AG04449 (cell line): ENCODE data around the gene FOXP1.

ENCODE experiments used
- CTCF ChIA-PET: fragments of 350-600 bp; formaldehyde crosslinking; extraction: SDS; loops from one replicate; lab custom pipeline; 2021; ENCODE audit warnings: antibody characterized with exemption; lab: Yijun Ruan, JAX
- POLR2A ChIA-PET: fragments of 400-600, 350-600 bp; formaldehyde crosslinking; extraction: SDS; loops from one replicate; lab custom pipeline; 2020; ENCODE audit warnings: antibody characterized with exemption, inconsistent platforms; lab: Yijun Ruan, JAX
- DNase-seq: peaks from one replicate; pipeline ENCODE4 v3.0.0-alpha.2; 2010; ENCODE audit warnings: low read depth, low spot score
- H3K4me3 ChIP-seq: 2 replicates; pipeline ENCODE4 v1.5.1; 2011; ENCODE audit warnings: low read depth, mild to moderate bottlenecking, control low read depth, low read length
- TF ChIP-seq, protein P1 (sequence below): IDR thresholded peaks from one replicate; pipeline ENCODE4 v1.5.1; 2011; ENCODE audit warnings: mild to moderate bottlenecking, moderate library complexity, low read length, control low read depth, inconsistent platforms; ENCODE audit not compliant: insufficient read depth; ENCODE audit errors: missing control alignments

The FOXP1 gene

DNA sequence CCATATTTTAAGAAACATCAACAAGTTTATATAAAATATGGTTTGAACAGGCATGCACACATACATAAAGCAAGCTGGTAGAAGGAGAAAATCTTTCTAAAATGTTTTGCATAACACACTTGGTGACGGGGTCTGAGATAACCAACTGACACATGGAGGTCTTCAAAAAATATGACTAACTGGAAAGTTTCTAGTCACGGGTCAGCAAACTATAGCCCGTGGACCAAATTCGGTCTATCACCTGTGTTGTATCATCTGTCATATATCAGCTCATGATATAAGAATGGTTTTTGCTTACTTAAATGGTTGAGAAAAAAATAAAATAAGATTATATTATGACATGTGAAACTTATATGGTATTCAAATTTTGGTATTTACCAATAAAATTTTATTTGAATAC, 465.1 kb downstream of the FOXP1 start:
- POLR2A ChIA-PET: interaction anchor here (0.6 kb wide), 1 partner anchor 406 kb away, joined by 3 read pairs; no protein-coding TSS in a partner anchor
- TF ChIP-seq, protein P1, sequence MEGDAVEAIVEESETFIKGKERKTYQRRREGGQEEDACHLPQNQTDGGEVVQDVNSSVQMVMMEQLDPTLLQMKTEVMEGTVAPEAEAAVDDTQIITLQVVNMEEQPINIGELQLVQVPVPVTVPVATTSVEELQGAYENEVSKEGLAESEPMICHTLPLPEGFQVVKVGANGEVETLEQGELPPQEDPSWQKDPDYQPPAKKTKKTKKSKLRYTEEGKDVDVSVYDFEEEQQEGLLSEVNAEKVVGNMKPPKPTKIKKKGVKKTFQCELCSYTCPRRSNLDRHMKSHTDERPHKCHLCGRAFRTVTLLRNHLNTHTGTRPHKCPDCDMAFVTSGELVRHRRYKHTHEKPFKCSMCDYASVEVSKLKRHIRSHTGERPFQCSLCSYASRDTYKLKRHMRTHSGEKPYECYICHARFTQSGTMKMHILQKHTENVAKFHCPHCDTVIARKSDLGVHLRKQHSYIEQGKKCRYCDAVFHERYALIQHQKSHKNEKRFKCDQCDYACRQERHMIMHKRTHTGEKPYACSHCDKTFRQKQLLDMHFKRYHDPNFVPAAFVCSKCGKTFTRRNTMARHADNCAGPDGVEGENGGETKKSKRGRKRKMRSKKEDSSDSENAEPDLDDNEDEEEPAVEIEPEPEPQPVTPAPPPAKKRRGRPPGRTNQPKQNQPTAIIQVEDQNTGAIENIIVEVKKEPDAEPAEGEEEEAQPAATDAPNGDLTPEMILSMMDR: no peak

DNA sequence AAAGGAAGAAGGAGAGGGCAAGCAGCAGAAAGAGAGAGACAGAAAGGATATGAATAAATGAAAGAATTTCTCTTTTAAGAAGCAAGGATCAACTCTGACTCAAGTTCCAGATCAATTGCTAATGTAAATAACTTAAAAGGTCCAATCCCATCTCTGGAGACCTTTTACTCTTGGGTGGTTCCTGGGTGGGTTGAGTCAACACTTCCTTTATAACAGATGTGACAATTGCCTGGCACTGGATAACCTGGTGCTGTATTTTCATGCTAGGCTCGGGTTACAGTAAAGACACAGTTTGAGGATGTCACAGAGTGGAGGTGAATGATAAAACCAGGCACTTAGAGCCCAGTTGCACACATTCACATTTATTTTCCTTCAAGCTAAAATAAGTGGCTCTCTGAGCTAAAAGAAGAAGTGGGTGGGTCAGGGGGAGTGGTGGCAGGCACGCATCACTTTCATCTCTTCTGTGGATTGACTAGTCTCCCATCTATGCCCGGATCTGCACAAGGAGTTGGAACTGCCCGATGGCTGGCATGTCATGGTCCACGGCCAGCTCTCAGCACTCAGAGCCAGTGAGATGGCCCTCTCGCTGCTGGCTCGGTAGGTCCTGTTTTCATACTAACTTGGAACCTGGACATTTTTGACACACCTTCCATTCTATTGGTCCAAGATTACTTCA, 465.8 kb downstream of the FOXP1 start:
- no peak for DNase-seq
- POLR2A ChIA-PET: interaction anchor here (0.6 kb wide), 1 partner anchor 407 kb away, joined by 3 read pairs; no protein-coding TSS in a partner anchor
- H3K4me3 ChIP-seq: no peak overlapping the region
- TF ChIP-seq, protein P1: no peak
- CTCF ChIA-PET: interaction anchor here (1.1 to 1.5 kb wide), 3 partner anchors 12 to 566 kb away, joined by 3 to 4 read pairs (median 3); no protein-coding TSS in a partner anchor

More for the DNA sequence above, 465.1 kb downstream of the FOXP1 start:
- no peak overlapping the region for H3K4me3 ChIP-seq
- no peak for DNase-seq
- CTCF ChIA-PET: interaction anchor here (1.1 to 1.5 kb wide), 3 partner anchors 11 to 567 kb away, joined by 3 to 4 read pairs (median 3); no protein-coding TSS in a partner anchor

DNA sequence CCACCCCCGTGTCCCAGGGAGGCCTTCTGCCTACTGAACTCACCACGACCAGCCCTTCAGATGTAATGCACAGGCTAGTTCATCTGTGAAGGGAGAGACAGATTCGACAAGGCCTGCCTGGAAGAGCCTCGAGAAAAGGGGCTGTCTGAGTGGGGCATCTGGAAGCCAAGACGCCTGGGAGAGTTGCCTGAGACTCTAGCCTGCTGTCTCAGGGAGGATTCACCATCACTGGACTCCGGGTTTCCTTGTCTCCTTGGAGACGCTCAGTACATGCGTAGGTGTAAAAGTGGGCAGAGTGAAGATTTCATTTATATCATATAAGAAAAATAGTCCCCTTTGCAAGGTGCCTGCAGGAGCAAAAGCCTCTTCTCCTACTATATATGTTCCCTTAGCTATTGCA, 468.9 kb downstream of the FOXP1 start:
- DNase-seq: no peak
- no peak overlapping the region for H3K4me3 ChIP-seq
- POLR2A ChIA-PET: no interaction called here
- CTCF ChIA-PET: no interaction called here
- TF ChIP-seq, protein P1: no peak

DNA sequence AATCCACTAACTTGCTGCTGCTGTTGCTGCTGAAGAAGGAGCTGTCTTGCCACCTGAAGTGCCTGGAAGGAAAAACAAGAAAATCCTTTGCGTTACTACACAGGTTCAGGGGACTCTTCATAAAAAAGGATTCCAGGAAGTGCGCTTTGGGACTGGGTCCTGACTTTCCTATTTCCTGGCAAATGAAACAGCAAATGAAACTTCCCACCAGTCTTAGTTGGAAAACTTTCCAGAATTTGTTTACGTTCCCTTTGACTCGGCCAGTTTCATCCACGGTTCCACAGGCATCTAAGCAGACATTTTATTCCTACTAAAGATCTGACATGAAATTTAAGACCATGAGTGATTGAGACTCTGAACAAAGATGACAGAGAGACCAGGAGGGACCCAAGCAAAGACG, 471.0 kb downstream of the FOXP1 start:
- TF ChIP-seq, protein P1: no peak
- DNase-seq: no peak
- no peak overlapping the region for H3K4me3 ChIP-seq
- ChIA-PET CTCF (no interaction called here), POLR2A (no interaction called here)

DNA sequence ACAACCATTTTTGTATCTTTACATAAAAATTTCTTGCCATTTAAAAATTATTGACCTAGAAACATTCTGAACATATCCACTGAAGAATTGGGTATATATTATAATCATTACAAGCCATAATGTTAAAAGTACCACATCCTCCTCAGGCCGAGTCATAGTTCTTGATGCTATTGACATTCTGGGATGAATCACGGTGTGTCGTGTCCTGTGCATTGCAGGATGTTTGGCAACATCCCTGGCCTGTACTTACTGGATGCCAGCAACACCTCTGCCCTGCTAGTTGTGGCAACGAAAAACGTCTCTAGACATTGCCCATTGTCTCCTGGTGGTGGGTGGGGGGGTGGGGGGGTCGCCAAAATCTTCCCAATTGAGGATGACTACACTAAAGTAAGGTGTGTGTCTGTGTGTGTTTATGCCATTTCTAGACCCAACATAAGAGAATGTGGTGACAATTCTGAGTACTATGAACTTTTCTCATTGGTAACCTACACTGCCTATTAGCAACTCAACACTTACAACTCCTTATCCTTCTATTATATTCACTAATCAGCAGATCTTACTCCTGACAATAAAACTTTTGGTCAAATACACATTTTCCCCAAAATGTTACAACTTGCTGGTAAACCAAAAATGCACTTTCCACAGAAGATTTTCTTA, 471.6 kb downstream of the FOXP1 start:
- H3K4me3 ChIP-seq: no peak overlapping the region

More for the DNA sequence above, 471.6 kb downstream of the FOXP1 start:
- POLR2A ChIA-PET: no interaction called here
- DNase-seq: no peak
- CTCF ChIA-PET: interaction anchor here (1.1 kb wide), 1 partner anchor 48 kb away, joined by 3 read pairs; no protein-coding TSS in a partner anchor
- TF ChIP-seq, protein P1: no peak
